ENCODE results near the gene KRTAP5-6.

The KRTAP5-6 gene

GRCh38 chr11:1738380-1738779 is 41.4 kb downstream of the KRTAP5-6 start:
- no peak for DNase-seq (ENCODE audit: low read depth)
- no peak for TF ChIP-seq CTCF (IDR thresholded peaks at IDR 0.05; ENCODE audit: low read depth, low read length, missing control alignments)
- in situ Hi-C loops (cut with HindIII; ENCODE audit: low sequenced_read_pairs) = loop anchor here (5.0 kb wide), 1 partner anchor 34 kb away; no protein-coding TSS in a partner anchor
- H3K4me3 ChIP-seq (ENCODE audit: low read depth, low read length) = no peak overlapping the region

GRCh38 chr11:1739576-1739975 is 42.6 kb downstream of the KRTAP5-6 start:
- no peak for TF ChIP-seq CTCF (IDR thresholded peaks at IDR 0.05; ENCODE audit: low read depth, low read length, missing control alignments)
- DNase-seq (ENCODE audit: low read depth) = no peak
- in situ Hi-C loops (cut with HindIII; ENCODE audit: low sequenced_read_pairs) = loop anchor here (5.0 kb wide), 1 partner anchor 33 kb away; no protein-coding TSS in a partner anchor
- no peak overlapping the region for H3K4me3 ChIP-seq (ENCODE audit: low read depth, low read length)

GRCh38 chr11:1740786-1741530 is 44.0 kb downstream of the KRTAP5-6 start:
- DNase-seq (ENCODE audit: low read depth) = no peak
- in situ Hi-C loops (cut with HindIII; ENCODE audit: low sequenced_read_pairs) = no loop called here
- H3K4me3 ChIP-seq (ENCODE audit: low read depth, low read length) = no peak overlapping the region
- no peak for TF ChIP-seq CTCF (IDR thresholded peaks at IDR 0.05; ENCODE audit: low read depth, low read length, missing control alignments)

GRCh38 chr11:1741741-1742140 is 44.7 kb downstream of the KRTAP5-6 start:
- TF ChIP-seq CTCF (IDR thresholded peaks at IDR 0.05; ENCODE audit: low read depth, low read length, missing control alignments) = no peak
- H3K4me3 ChIP-seq (ENCODE audit: low read depth, low read length) = no peak overlapping the region
- in situ Hi-C loops (cut with HindIII; ENCODE audit: low sequenced_read_pairs) = no loop called here
- no peak for DNase-seq (ENCODE audit: low read depth)

- H3K4me3 ChIP-seq (ENCODE audit: low read depth, low read length) = no peak overlapping the region
- in situ Hi-C loops (cut with HindIII; ENCODE audit: low sequenced_read_pairs) = no loop called here
- no peak for TF ChIP-seq CTCF (IDR thresholded peaks at IDR 0.05; ENCODE audit: low read depth, low read length, missing control alignments)
- no peak for DNase-seq (ENCODE audit: low read depth)
Observed at GRCh38 chr11:1742371-1742770, 45.4 kb downstream of the KRTAP5-6 start.

GRCh38 chr11:1742869-1743584 is 46.0 kb downstream of the KRTAP5-6 start:
- in situ Hi-C loops (cut with HindIII; ENCODE audit: low sequenced_read_pairs) = no loop called here
- no peak for TF ChIP-seq CTCF (IDR thresholded peaks at IDR 0.05; ENCODE audit: low read depth, low read length, missing control alignments)
- no peak for DNase-seq (ENCODE audit: low read depth)
- no peak overlapping the region for H3K4me3 ChIP-seq (ENCODE audit: low read depth, low read length)

Data from astrocyte of the cerebellum (primary cell).